DMS153 treated with DMSO at 0.1 percent for 48 hours (cell line): ENCODE measurements around the gene SLC10A6.
A peak's percentile ranks its signal among the peaks of the same experiment; 100 is the strongest.

Source experiments
- DNase-seq: peaks from one replicate; lab custom pipeline; 2025; ENCODE audit not compliant: unreplicated experiment; lab: John Stamatoyannopoulos, UW

The SLC10A6 gene

GRCh38 chr4:86848136-86848535 is 1.0 kb downstream of the SLC10A6 start:
- no peak for DNase-seq

DNA sequence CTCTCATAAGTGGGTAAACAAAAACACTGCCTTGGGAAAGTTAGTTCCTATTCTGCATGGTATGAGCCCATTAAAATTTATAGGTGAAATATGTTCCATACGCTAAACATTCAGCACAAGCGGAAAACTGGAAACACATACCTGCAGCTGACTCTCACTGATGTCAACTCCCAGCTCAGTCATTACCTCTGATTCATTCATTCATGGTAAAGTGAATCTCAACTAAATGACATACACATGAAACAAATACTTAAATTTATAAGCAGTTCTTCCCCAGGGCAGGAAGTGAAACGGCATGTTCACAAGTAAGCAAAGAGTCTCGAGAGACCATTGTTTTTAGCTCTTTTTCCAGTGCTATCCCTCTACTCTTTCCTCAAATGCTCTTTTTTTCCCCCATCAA is 1.6 kb downstream of the SLC10A6 start:
- no peak for DNase-seq

GRCh38 chr4:86846921-86847320 is 2.3 kb downstream of the SLC10A6 start:
- no peak for DNase-seq

GRCh38 chr4:86845593-86845992 is 3.6 kb downstream of the SLC10A6 start:
- DNase-seq = no peak

DNA sequence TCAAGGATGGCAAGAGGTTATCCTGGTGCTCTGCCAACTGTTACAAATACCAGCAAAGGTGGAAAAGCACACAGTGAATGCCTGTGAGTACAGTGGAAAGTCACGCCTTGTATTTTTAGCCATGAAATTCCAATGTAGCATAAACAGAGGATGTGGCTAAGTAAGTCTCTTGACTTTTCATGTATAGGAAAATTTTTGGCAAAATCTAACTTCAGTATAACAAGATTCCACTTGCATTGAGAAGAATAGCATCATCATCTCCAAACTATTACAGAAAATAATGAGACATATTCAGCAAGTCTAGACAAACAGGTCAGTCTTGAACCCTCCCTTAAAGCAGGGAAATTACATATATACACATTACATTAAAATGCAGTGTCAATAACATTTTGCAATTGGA is 7.9 kb downstream of the SLC10A6 start:
- no peak for DNase-seq

- DNase-seq = no peak
Observed at GRCh38 chr4:86840858-86841257, 8.3 kb downstream of the SLC10A6 start.

GRCh38 chr4:86837691-86838503 is 11.3 kb downstream of the SLC10A6 start:
- DNase-seq = peak; percentile 15

DNA sequence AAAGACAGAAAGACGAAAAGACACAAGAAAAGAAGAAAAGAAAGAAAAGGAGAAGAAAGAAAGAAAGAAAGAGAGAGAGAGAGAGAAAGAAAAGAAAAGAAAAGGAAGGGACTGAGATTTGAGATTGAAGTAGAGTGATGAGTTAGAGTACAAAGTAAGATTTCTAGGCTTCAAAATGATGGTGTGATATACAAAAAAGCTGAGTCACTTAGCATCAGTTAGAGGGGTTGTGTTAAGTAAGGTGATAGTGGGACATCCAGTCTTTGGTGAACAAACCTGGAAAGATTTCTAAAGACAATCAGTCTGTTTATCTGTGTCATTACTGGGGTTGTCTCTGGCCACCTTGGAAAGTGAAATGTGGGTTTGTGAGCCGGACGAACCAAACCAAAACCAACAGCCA is 13.5 kb downstream of the SLC10A6 start:
- no peak for DNase-seq

- no peak for DNase-seq
Observed at GRCh38 chr4:86834901-86835300, 14.3 kb downstream of the SLC10A6 start.

GRCh38 chr4:86833615-86834014 is 15.6 kb downstream of the SLC10A6 start:
- DNase-seq = no peak

DNA sequence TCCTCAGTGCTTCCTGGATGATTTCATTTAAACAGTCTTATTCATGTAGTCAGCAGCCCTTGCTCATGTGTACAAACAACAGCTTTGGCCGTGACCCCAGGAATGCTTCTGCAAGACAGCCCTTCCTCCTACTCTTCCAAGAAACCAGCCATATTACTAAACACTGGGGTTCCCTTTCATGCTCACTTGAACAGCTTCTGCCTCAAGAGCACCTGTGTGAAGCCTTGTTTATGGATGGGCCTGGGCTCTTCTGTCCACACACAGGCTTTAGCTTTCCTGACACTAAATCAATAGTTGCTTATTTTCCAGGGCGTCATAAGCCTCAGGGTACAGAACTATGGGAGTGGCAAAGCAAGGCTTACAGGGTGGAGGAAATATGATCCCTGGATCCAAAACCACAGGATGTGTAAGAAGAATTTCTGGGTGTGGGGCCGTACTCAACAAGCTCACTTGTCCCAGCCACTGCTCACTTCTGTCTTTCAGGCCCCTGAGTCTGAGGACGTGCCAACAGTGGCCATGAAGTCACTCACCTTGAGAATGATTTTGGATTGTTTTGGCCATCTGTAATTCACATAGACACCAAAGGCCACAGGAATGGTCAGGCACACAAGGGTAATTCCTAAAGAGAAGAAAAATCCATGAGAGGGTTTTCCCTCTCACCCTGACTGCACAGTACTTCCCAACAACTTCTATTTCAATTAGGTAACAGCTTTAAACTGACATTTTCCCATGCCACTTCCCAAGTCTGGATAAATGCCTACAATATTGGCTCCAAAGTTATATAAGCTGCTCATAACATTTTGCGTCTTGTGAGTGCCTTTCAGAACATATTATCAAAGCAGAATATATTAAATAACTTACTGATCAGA is 17.7 kb downstream of the SLC10A6 start:
- peak; percentile 54 for DNase-seq

DNA sequence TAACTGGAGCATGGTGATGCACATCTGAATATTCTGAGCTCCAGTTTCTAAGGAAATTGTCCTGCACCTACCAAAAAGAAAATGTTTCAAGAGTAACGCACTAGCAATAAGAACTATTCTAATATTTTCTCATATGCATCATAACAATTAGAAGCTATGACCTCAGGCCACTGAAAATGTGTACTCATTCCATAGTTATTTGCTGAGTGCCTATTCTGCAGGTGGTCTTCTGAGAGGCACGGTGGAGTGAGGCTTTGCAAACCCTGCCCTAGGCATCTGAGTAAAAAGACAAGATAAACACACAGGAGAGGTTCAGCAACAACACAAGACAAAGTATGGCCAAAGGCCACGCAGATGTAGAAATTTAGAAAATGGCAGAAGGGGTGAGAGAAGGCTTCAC is 23.7 kb downstream of the SLC10A6 start:
- no peak for DNase-seq

- no peak for DNase-seq
Observed at GRCh38 chr4:86822136-86822535, 27.0 kb downstream of the SLC10A6 start.

- no peak for DNase-seq
Observed at GRCh38 chr4:86821151-86821550, 28.0 kb downstream of the SLC10A6 start.

DNA sequence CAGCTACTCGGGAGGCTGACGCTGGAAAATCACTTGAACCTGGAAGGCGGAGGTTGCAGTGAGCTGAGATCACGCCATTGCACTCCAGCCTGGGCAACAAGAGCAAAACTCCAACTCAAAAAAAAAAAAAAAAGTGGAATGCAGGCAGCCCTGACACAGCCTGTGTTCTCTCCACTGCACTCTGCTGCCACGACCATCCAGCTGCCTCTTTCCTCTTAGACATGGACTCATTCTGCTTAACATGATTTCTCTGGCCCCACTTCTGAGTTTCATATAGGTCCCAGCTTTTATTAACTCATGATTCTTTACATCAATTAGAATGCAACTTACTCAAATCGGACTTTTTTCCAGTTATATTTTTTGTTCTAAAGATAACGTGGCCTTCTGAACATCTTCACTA is 29.6 kb downstream of the SLC10A6 start:
- no peak for DNase-seq

DNA sequence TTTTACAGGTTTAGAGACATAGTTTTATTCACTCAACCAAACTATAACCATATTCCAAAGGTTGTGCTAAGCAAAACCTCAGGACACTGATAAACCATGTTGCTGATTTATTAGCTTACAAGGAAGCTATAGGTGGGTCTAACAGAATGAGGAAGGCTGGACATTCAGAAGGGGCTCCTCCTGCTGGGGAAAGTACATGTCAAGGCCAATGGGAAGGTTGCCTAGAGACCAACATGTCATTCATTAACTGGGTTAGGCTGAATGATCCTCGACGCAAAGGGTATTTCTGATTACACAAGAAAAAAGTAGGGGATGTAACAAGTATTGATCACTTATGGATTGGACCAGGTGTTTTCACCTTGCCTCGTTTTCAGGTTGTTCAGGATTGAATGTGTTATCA is 30.3 kb downstream of the SLC10A6 start:
- no peak for DNase-seq

- no peak for DNase-seq
Observed at GRCh38 chr4:86818211-86818610, 31.0 kb downstream of the SLC10A6 start.

DNA sequence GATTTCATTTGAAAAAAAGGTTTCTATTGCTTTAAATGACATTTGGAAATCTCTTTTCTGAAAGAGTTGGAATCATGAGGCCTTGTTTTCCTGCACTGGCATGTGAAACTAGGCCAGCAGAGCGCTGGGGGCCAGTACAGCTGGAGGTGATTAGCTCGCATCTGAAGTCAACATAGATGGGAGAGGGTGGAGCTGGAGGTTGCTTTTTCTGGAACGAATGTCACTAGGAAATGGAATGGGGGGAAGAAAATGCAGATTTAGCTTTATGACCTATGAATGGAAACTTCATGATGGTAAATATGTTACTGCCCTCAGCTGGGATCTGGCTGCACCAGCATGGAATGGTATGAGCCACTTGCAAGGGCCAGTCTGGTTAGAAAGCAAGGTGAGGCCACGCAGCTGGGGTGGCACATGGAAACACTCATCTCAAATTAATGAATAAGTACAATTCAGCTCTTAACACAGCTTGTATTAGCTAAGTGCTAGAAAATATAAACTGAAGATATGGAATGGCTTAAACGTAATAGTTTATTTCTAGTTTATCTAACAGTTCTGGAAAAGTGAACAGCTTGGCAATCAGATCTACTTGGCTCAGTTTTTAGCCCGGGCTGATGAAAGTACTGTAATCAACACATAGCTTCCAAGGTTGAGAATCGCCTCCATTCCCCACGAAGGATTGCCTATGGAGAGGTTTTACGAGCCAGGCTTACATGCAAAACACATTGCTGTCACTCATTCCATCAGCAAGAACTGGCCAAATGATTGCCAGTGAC is 32.5 kb downstream of the SLC10A6 start:
- DNase-seq = no peak

- DNase-seq = no peak
Observed at GRCh38 chr4:86815653-86816052, 33.5 kb downstream of the SLC10A6 start.

DNA sequence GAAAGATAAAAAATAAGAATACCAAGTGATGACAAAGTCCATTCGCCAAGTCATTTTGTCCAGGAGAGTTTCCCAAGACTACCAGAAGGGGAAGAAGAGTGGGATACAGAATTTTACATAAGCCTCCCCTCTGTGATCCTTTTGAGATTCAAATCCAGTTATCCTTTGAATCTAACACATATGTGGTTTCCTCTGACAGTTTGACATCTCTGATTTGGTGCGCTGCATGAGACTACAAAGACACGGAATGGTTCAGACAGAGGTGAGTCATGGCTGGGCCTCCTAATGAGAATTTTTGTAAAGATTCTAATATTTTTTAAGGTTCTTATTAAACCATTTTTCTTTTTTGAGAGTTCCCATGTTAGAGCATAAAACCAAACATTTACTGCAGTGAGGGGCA is 38.3 kb downstream of the SLC10A6 start:
- no peak for DNase-seq

GRCh38 chr4:86809809-86810208 is 39.4 kb downstream of the SLC10A6 start:
- DNase-seq = no peak
